SK-N-SH (cell line): ENCODE data around the gene MYO15B. TPM values are rescaled to one million over a fixed set of nuclear protein-coding genes. Genes with fewer than 3 reads are reported as not detected.

Source experiments
- CTCF ChIA-PET: fragments of 300-600, 350-600 bp; formaldehyde crosslinking; extraction: SDS; loops from one replicate; lab custom pipeline; 2021; lab: Yijun Ruan, JAX
- POLR2A ChIA-PET: fragments of 350-600 bp; sonication (Branson Sonifier 250); formaldehyde crosslinking; extraction: SDS; loops from one replicate; lab custom pipeline; 2020; ENCODE audit warnings: antibody characterized with exemption, inconsistent platforms; lab: Yijun Ruan, JAX
- DNase-seq: peaks from one replicate; pipeline ENCODE4 v3.0.0; 2012
- H2AFZ ChIP-seq: fragments of 200-600 bp; sonication (generic); 2 replicates; pipeline ENCODE4 v1.8.1; 2016; ENCODE audit warnings: antibody characterized with exemption, mild to moderate bottlenecking, low read depth
- H3F3A ChIP-seq: fragments of 200-600 bp; sonication (generic); replicated peaks from 2 replicates; pipeline ENCODE3; 2016; ENCODE audit warnings: antibody characterized with exemption, mild to moderate bottlenecking; ENCODE audit not compliant: insufficient read depth
- H3K27ac ChIP-seq, 2 experiments: fragments of 200-500 bp in 1 of 2; fragments of 200-600 bp in 1 of 2; sonication (Bioruptor generic) in 1 of 2; sonication (generic), shearing (Covaris generic) in 1 of 2; 2 replicates each; pipeline versions ENCODE4 v1.5.1 to v1.6.1; 2014 to 2016; ENCODE audit warnings: low read depth in 2 of 2, inconsistent platforms in 1 of 2, low read length in 1 of 2, mild to moderate bottlenecking in 1 of 2, mixed read lengths in 1 of 2
- H3K27me3 ChIP-seq: fragments of 200-600 bp; sonication (generic), shearing (Covaris generic); 2 replicates; pipeline ENCODE4 v1.6.1; 2016; ENCODE audit warnings: mixed run types; ENCODE audit not compliant: insufficient read depth
- H3K36me3 ChIP-seq, 2 experiments: fragments of 200-500 bp in 1 of 2; fragments of 200-600 bp in 1 of 2; sonication (Bioruptor generic) in 1 of 2; sonication (generic) in 1 of 2; replicated peaks in 1 of 2; 2 replicates each; pipeline versions ENCODE3 to v1.5.1; 2014 to 2016; ENCODE audit warnings: low read length in 1 of 2, mild to moderate bottlenecking in 1 of 2; ENCODE audit not compliant: insufficient read depth in 2 of 2, control insufficient read depth in 1 of 2
- H3K4me1 ChIP-seq, 2 experiments: fragments of 200-500 bp in 1 of 2; fragments of 200-600 bp in 1 of 2; sonication (Bioruptor generic) in 1 of 2; sonication (generic), shearing (Covaris generic) in 1 of 2; 2 replicates each; pipeline versions ENCODE4 v1.5.1 to v1.6.1; 2014 to 2016; ENCODE audit warnings: low read depth in 1 of 2, low read length in 1 of 2, mixed run types in 1 of 2; ENCODE audit not compliant: insufficient read depth in 2 of 2, control insufficient read depth in 1 of 2
- H3K4me2 ChIP-seq: fragments of 200-600 bp; sonication (generic), shearing (Covaris generic); 2 replicates; pipeline ENCODE4 v1.6.1; 2017; ENCODE audit warnings: mixed run types
- H3K4me3 ChIP-seq, 2 experiments: fragments of 200-500 bp in 1 of 2; fragments of 200-600 bp in 1 of 2; sonication (Bioruptor generic) in 1 of 2; sonication (generic), shearing (Covaris generic) in 1 of 2; 2 replicates each; pipeline versions ENCODE4 v1.5.1 to v1.8.1; 2014 to 2016; ENCODE audit warnings: low read depth in 2 of 2, inconsistent platforms in 1 of 2, low read length in 1 of 2, mild to moderate bottlenecking in 1 of 2, mixed read lengths in 1 of 2, moderate library complexity in 1 of 2
- H3K79me2 ChIP-seq: fragments of 200-600 bp; sonication (generic); 2 replicates; pipeline ENCODE4 v1.8.1; 2017; ENCODE audit warnings: mild to moderate bottlenecking; ENCODE audit not compliant: insufficient read depth
- H3K9ac ChIP-seq: fragments of 200-600 bp; sonication (generic); 2 replicates; pipeline ENCODE4 v1.6.1; 2017; ENCODE audit warnings: mixed run types
- H3K9me2 ChIP-seq: fragments of 200-600 bp; sonication (generic); 2 replicates; pipeline ENCODE4 v1.6.1; 2017; ENCODE audit warnings: mixed run types
- H3K9me3 ChIP-seq: fragments of 200-600 bp; sonication (generic); 2 replicates; pipeline ENCODE4 v1.6.1; 2017; ENCODE audit warnings: mixed run types, mild to moderate bottlenecking, moderate library complexity
- H4K20me1 ChIP-seq: fragments of 200-600 bp; sonication (generic); 2 replicates; pipeline ENCODE4 v1.6.1; 2017; ENCODE audit warnings: mild to moderate bottlenecking, mixed run types; ENCODE audit not compliant: insufficient read depth
- CTCF ChIP-seq: fragments of 200-600 bp; sonication (generic); IDR thresholded peaks from 2 replicates; pipeline ENCODE4 v1.6.1; 2017; ENCODE audit warnings: antibody characterized with exemption, mild to moderate bottlenecking, moderate library complexity
- EP300 ChIP-seq, 2 experiments: IDR thresholded peaks; 2 replicates each; pipeline versions ENCODE4 v1.4.0 to v1.6.1; 2012; ENCODE audit warnings: borderline replicate concordance in 1 of 2, low read depth in 1 of 2, low read length in 1 of 2
- FOXJ3 ChIP-seq: sonication (generic); formaldehyde crosslinking; IDR thresholded peaks from 2 replicates; pipeline ENCODE4 v1.5.1; 2020; ENCODE audit warnings: mild to moderate bottlenecking, missing genetic modification reagents
- JUND ChIP-seq: IDR thresholded peaks from 2 replicates; pipeline ENCODE4 v1.4.0; 2012
- MEF2A ChIP-seq: IDR thresholded peaks from 2 replicates; pipeline ENCODE4 v1.4.0; 2012; ENCODE audit warnings: low read depth, borderline replicate concordance
- PBX3 ChIP-seq: IDR thresholded peaks from 2 replicates; pipeline ENCODE4; 2012
- RFX5 ChIP-seq: IDR thresholded peaks from 2 replicates; pipeline ENCODE4 v1.6.1; 2012; ENCODE audit warnings: mild to moderate bottlenecking, improper control_type of control experiment, low read length
- RXRA ChIP-seq: IDR thresholded peaks from 2 replicates; pipeline ENCODE4 v1.4.0; 2012; ENCODE audit warnings: low read depth, mild to moderate bottlenecking, borderline replicate concordance
- SMC3 ChIP-seq: IDR thresholded peaks from 2 replicates; pipeline ENCODE4 v1.6.1; 2012; ENCODE audit warnings: low read depth, low read length, improper control_type of control experiment
- TCF12 ChIP-seq: IDR thresholded peaks from 2 replicates; pipeline ENCODE4 v1.4.0; 2012
- USF1 ChIP-seq: IDR thresholded peaks from 2 replicates; pipeline ENCODE4 v1.4.0; 2012; ENCODE audit warnings: low read depth, borderline replicate concordance
- ZBTB33 ChIP-seq: IDR thresholded peaks from 2 replicates; pipeline ENCODE4 v1.4.0; 2012; ENCODE audit warnings: low read depth, borderline replicate concordance
- WGBS: methylation state at CpG from one replicate; pipeline ENCODE4 v1.1.6; 2017; ENCODE audit warnings: low lambda C conversion rate; 5-methylcytosine and 5-hydroxymethylcytosine counted together
- polyA plus RNA-seq, 3 experiments: library from polyadenylated mRNA; depleted of rRNA; stranded (reverse); fragments of >200 nt; gene quantifications; 2 replicates each; pipeline ENCODE4 v1.2.3, GENCODE V29; 2012

Gene MYO15B
- polyA plus RNA-seq, 1 of the 3 experiments (the other 2 are of a cell fraction), result 10.3 TPM

DNA sequence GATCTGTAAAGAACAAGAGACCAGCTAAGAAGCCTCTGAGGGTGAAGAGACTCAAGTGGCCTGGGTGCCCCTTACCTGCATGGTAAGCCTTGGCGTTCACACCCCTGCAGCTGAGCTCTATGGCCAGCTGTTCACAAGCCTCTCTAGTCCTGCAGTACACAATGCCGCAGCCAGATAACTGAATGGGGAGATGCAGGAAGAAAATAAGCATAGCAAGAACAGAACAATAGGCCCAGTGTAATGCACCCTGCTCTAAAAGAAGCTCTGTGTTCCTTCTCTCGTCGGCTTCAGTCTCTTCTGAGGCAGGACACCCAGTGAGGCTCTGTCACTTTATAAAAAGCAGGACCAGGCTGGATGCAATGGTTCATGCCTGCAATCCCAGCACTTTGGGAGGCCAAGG is 73.9 kb downstream of the MYO15B start:
- peaks cover 17% of the 10 kb centered on the region for H3K79me2 ChIP-seq
- TF ChIP-seq RXRA (no peak), CTCF (no peak), MEF2A (no peak), USF1 (no peak), SMC3 (no peak), TCF12 (no peak), JUND (no peak), FOXJ3 (CRISPR knock-in tag) (no peak), ZBTB33 (no peak), RFX5 (no peak), PBX3 (no peak), EP300 (IDR thresholded peaks at IDR 0.05; ENCODE audit: borderline replicate concordance in 1 of 2, low read depth in 1 of 2, low read length in 1 of 2) (no peak)
- DNase-seq, result no peak
- H3K9me3 ChIP-seq, result no peaks in the 10 kb centered on the region
- H3K9ac ChIP-seq, result no peak overlapping the region
- H3K36me3 ChIP-seq, result peaks cover 36 to 41% of the 10 kb centered on the region in 2 experiments
- POLR2A ChIA-PET, result interaction anchor here (1.0 kb wide), 1 partner anchor 25 kb away, joined by 4 read pairs; no protein-coding TSS in a partner anchor
- H3K9me2 ChIP-seq, result no peaks in the 10 kb centered on the region
- H3K4me3 ChIP-seq, result no peak overlapping the region
- H4K20me1 ChIP-seq, result no peaks in the 10 kb centered on the region
- peaks cover 7 to 8% of the 10 kb centered on the region in 2 experiments; a peak in 3 of 4 replicates for H3K4me1 ChIP-seq
- no peak overlapping the region for H3K27ac ChIP-seq
- H2AFZ ChIP-seq, result no peak overlapping the region
- WGBS, result 95% methylated on average over 4 of the region's 4 CpGs
- H3K4me2 ChIP-seq, result no peak overlapping the region
- no peaks in the 10 kb centered on the region for H3K27me3 ChIP-seq
- CTCF ChIA-PET, result interaction anchor here (0.6 to 31.7 kb wide), 6 partner anchors 9 to 601 kb away, joined by 3 to 1189 read pairs (median 16); partner anchors contain the start of gene SMIM5
- no peaks in the 10 kb centered on the region for H3F3A ChIP-seq
